Choroid plexus epithelial cell (primary cell): ENCODE results near the gene TOX2.

Experiments used
- DNase-seq: peaks from one replicate; pipeline ENCODE4 v3.0.0-alpha.2; 2010; ENCODE audit warnings: low read depth
- H3K4me3 ChIP-seq: 2 replicates; pipeline ENCODE4 v1.5.1; 2011; ENCODE audit warnings: low read depth, mild to moderate bottlenecking, control low read depth, low read length, moderate library complexity
- CTCF ChIP-seq: conservative IDR thresholded peaks from 2 replicates; pipeline ENCODE4 v1.5.1; 2011; ENCODE audit warnings: low read depth, mild to moderate bottlenecking, control low read depth, inconsistent platforms, low read length, moderate library complexity

TOX2 gene

GRCh38 chr20:44070139-44070900 is 155.7 kb downstream of the TOX2 start:
- H3K4me3 ChIP-seq: no peak overlapping the region
- no peak for TF ChIP-seq CTCF
- no peak for DNase-seq

GRCh38 chr20:44071057-44071456 is 156.4 kb downstream of the TOX2 start:
- no peak for TF ChIP-seq CTCF
- DNase-seq: no peak
- no peak overlapping the region for H3K4me3 ChIP-seq

- DNase-seq: no peak
- no peak overlapping the region for H3K4me3 ChIP-seq
- TF ChIP-seq CTCF: no peak
Measured at GRCh38 chr20:44071526-44072111, 157.0 kb downstream of the TOX2 start.

- no peak overlapping the region for H3K4me3 ChIP-seq
- no peak for TF ChIP-seq CTCF
- no peak for DNase-seq
Measured at GRCh38 chr20:44072384-44072783, 157.7 kb downstream of the TOX2 start.

GRCh38 chr20:44073011-44073674 is 158.5 kb downstream of the TOX2 start:
- no peak for DNase-seq
- no peak overlapping the region for H3K4me3 ChIP-seq
- TF ChIP-seq CTCF: no peak

- TF ChIP-seq CTCF: no peak
- no peak for DNase-seq
- H3K4me3 ChIP-seq: no peak overlapping the region
Measured at GRCh38 chr20:44073675-44074071, 159.0 kb downstream of the TOX2 start.
